IMR-90 (cell line): Measurements from ENCODE around the gene TEX101.

ENCODE experiments used
- BHLHE40 ChIP-seq: fragments of 150-350 bp; IDR thresholded peaks from 2 replicates; pipeline ENCODE4 v1.6.1; 2016; ENCODE audit warnings: mild to moderate bottlenecking, low read depth, low read length
- FOS ChIP-seq: fragments of 150-350 bp; IDR thresholded peaks from 2 replicates; pipeline ENCODE4 v1.6.1; 2016; ENCODE audit warnings: low read depth, low read length
- POLR2A ChIP-seq: IDR thresholded peaks from 2 replicates; pipeline ENCODE4 v1.6.1; 2012; ENCODE audit warnings: mild to moderate bottlenecking, low read depth, low read length
- RAD21 ChIP-seq: IDR thresholded peaks from 2 replicates; pipeline ENCODE4 v1.6.1; 2012; ENCODE audit warnings: low read length, improper control_type of control experiment
- RCOR1 ChIP-seq: IDR thresholded peaks from 2 replicates; pipeline ENCODE4 v1.6.1; 2012; ENCODE audit warnings: mild to moderate bottlenecking, low read length, improper control_type of control experiment; ENCODE audit not compliant: insufficient replicate concordance
- RFX5 ChIP-seq: IDR thresholded peaks from 2 replicates; pipeline ENCODE4 v1.8.0; 2012; ENCODE audit warnings: low read depth, mild to moderate bottlenecking, low read length, moderate library complexity
- SMC3 ChIP-seq: fragments of 150-350 bp; IDR thresholded peaks from 2 replicates; pipeline ENCODE4 v1.6.1; 2016; ENCODE audit warnings: low read depth, mild to moderate bottlenecking, antibody characterized with exemption, low read length, moderate library complexity
- USF2 ChIP-seq: fragments of 150-350 bp; IDR thresholded peaks from 2 replicates; pipeline ENCODE4 v1.6.1; 2017; ENCODE audit warnings: mild to moderate bottlenecking, antibody characterized with exemption, low read length, low read depth
- TF ChIP-seq, protein P1 (sequence below): conservative IDR thresholded peaks from 2 replicates; pipeline ENCODE4 v1.5.1; 2012; ENCODE audit warnings: mild to moderate bottlenecking, low read depth, low read length, improper control_type of control experiment

DNA sequence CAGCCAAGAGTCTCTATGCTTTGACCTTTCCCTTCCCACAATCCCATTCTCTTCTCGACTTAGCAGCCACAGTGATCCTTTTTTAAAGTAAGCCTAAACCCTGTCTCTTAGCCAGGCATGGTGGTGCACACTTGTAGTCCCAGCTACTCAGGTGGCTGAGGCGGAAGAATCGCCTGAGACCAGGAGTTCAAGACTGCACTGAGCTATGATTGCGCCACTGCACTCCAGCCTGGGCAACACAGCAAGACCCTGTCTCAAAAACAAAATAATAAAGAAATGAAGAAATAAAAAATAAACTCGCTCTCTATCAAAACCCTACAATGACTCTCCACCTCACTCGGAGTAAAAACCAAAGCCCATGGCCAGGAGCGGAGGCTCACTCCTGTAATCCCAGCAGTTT, 14.7 kb downstream of the TEX101 start:
- TF ChIP-seq, protein P1, sequence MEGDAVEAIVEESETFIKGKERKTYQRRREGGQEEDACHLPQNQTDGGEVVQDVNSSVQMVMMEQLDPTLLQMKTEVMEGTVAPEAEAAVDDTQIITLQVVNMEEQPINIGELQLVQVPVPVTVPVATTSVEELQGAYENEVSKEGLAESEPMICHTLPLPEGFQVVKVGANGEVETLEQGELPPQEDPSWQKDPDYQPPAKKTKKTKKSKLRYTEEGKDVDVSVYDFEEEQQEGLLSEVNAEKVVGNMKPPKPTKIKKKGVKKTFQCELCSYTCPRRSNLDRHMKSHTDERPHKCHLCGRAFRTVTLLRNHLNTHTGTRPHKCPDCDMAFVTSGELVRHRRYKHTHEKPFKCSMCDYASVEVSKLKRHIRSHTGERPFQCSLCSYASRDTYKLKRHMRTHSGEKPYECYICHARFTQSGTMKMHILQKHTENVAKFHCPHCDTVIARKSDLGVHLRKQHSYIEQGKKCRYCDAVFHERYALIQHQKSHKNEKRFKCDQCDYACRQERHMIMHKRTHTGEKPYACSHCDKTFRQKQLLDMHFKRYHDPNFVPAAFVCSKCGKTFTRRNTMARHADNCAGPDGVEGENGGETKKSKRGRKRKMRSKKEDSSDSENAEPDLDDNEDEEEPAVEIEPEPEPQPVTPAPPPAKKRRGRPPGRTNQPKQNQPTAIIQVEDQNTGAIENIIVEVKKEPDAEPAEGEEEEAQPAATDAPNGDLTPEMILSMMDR = no peak
- TF ChIP-seq RCOR1 = no peak
- TF ChIP-seq POLR2A = no peak
- no peak for TF ChIP-seq SMC3
- TF ChIP-seq FOS = no peak
- TF ChIP-seq BHLHE40 = no peak
- TF ChIP-seq USF2 = no peak
- TF ChIP-seq RFX5 = no peak
- TF ChIP-seq RAD21 = no peak
